GM21619 (cell line): Measurements from ENCODE around the gene ARID1B.
A peak's percentile ranks its signal among the peaks of the same experiment; 100 is the strongest.

Experiments used
- ATAC-seq: cut with Tn5 transposase; IDR thresholded peaks from one replicate; pipeline ENCODE4 v1.9.1; 2021; ENCODE audit not compliant: unreplicated experiment

The ARID1B gene

GRCh38 chr6:156954816-156955215, 177.6 kb downstream of the ARID1B start:
- ATAC-seq, result no peak

GRCh38 chr6:156955494-156956183, 178.5 kb downstream of the ARID1B start:
- ATAC-seq, result no peak

- no peak for ATAC-seq
Observed at GRCh38 chr6:156956286-156956685, 179.1 kb downstream of the ARID1B start.

- peak; percentile 64 for ATAC-seq
Observed at GRCh38 chr6:156957931-156958547, 180.9 kb downstream of the ARID1B start.

GRCh38 chr6:156960525-156960924, 183.3 kb downstream of the ARID1B start:
- no peak for ATAC-seq

- no peak for ATAC-seq
Observed at GRCh38 chr6:156961282-156961892, 184.2 kb downstream of the ARID1B start.

GRCh38 chr6:156963712-156964700, 186.8 kb downstream of the ARID1B start:
- no peak for ATAC-seq

- no peak for ATAC-seq
Observed at GRCh38 chr6:156967852-156968251, 190.7 kb downstream of the ARID1B start.

- ATAC-seq, result no peak
Observed at GRCh38 chr6:156969233-156969632, 192.1 kb downstream of the ARID1B start.

GRCh38 chr6:156970595-156971112, 193.5 kb downstream of the ARID1B start:
- ATAC-seq, result no peak

GRCh38 chr6:156971153-156971885, 194.1 kb downstream of the ARID1B start:
- ATAC-seq, result no peak

GRCh38 chr6:156972145-156972544, 195.0 kb downstream of the ARID1B start:
- ATAC-seq, result no peak

- ATAC-seq, result no peak
Observed at GRCh38 chr6:156974830-156975261, 197.7 kb downstream of the ARID1B start.

- no peak for ATAC-seq
Observed at GRCh38 chr6:156975414-156975813, 198.2 kb downstream of the ARID1B start.

- no peak for ATAC-seq
Observed at GRCh38 chr6:156976216-156977127, 199.3 kb downstream of the ARID1B start.

- no peak for ATAC-seq
Observed at GRCh38 chr6:156977527-156978291, 200.5 kb downstream of the ARID1B start.

- ATAC-seq, result no peak
Observed at GRCh38 chr6:156978948-156979347, 201.8 kb downstream of the ARID1B start.

GRCh38 chr6:156980515-156980914, 203.3 kb downstream of the ARID1B start:
- no peak for ATAC-seq
